ENCODE measurements around the gene VMAC. TPM values are rescaled to one million over a fixed set of nuclear protein-coding genes. Genes with fewer than 3 reads are reported as not detected.

Gene VMAC
- total and polyA plus RNA-seq, 2 of the 13 experiments (the other 11 are each of a cell fraction or from before 2014, with no cell fraction given), result 2.4 TPM

- TF ChIP-seq MAFG (CRISPR knock-in tag; IDR thresholded peaks at IDR 0.05) (no peak), ZNF616 (CRISPR knock-in tag; IDR thresholded peaks at IDR 0.05; ENCODE audit: low read depth) (peak; percentile 84; the same call in 1 of the 2 replicates), ZC3H13 (CRISPR knock-in tag; IDR thresholded peaks at IDR 0.05) (no peak), NR2F2 (IDR thresholded peaks at IDR 0.05; ENCODE audit: borderline replicate concordance, low read depth) (0 out of 2 replicates have a peak, but pooled peaks have one; percentile 31), ZNF530 (CRISPR knock-in tag; IDR thresholded peaks at IDR 0.05; ENCODE audit: low read depth) (no peak), ATF4 (CRISPR knock-in tag; IDR thresholded peaks at IDR 0.05) (peak in 1 of 2 experiments; percentile 83; a peak in 2 of 4 replicates), ZNF512B (CRISPR knock-in tag; IDR thresholded peaks at IDR 0.05; ENCODE audit: borderline replicate concordance) (no peak), ZNF580 (CRISPR knock-in tag; IDR thresholded peaks at IDR 0.05; ENCODE audit: borderline replicate concordance, low read depth) (peak; percentile 72; the same call in 1 of the 2 replicates), KLF9 (CRISPR knock-in tag; IDR thresholded peaks at IDR 0.05; ENCODE audit: low read depth) (no peak), ZBTB20 (CRISPR knock-in tag; IDR thresholded peaks at IDR 0.05; ENCODE audit: borderline replicate concordance, low read depth) (no peak), SRF (IDR thresholded peaks at IDR 0.05; ENCODE audit: low read depth, low read length) (no peak), IKZF5 (CRISPR knock-in tag; IDR thresholded peaks at IDR 0.05) (no peak), JARID2 (CRISPR knock-in tag; IDR thresholded peaks at IDR 0.05; ENCODE audit: insufficient replicate concordance) (no peak), FOXC1 (CRISPR knock-in tag; IDR thresholded peaks at IDR 0.05; ENCODE audit: borderline replicate concordance) (0 out of 2 replicates have a peak, but pooled peaks have one; percentile 37), PRDM15 (CRISPR knock-in tag; IDR thresholded peaks at IDR 0.05) (no peak), ZBTB3 (CRISPR knock-in tag; IDR thresholded peaks at IDR 0.05; ENCODE audit: borderline replicate concordance, low read depth) (no peak), ZNF503 (CRISPR knock-in tag; IDR thresholded peaks at IDR 0.05) (peak; percentile 89), HNRNPK (IDR thresholded peaks at IDR 0.05; ENCODE audit: low read depth, low read length, poor library complexity, severe bottlenecking) (no peak)
These were observed 24.0 kb upstream of the VMAC start (continued) for GRCh38 chr19:5880604-5881078.
